HepG2 (cell line): Measurements from ENCODE around the gene SLC35B2. TPM values are rescaled to one million over a fixed set of nuclear protein-coding genes. Genes with fewer than 3 reads are reported as not detected.

Source experiments
- AHR ChIP-seq: IDR thresholded peaks from 2 replicates; pipeline ENCODE4 v1.6.1; 2018; ENCODE audit warnings: missing genetic modification reagents, missing compliant biosample characterization
- DNMT3B ChIP-seq: conservative IDR thresholded peaks from 2 replicates; pipeline ENCODE4 v1.6.1; 2016; ENCODE audit warnings: missing biosample characterization, control low read depth
- EED ChIP-seq: sonication (generic); formaldehyde crosslinking; IDR thresholded peaks from 2 replicates; pipeline ENCODE4 v1.5.0; 2020; ENCODE audit warnings: mild to moderate bottlenecking, missing genetic modification reagents
- GLI4 ChIP-seq: sonication (generic); formaldehyde crosslinking; IDR thresholded peaks from 2 replicates; pipeline ENCODE4 v1.5.1; 2020; ENCODE audit warnings: missing genetic modification reagents, mild to moderate bottlenecking, moderate library complexity, borderline replicate concordance
- HOXA3 ChIP-seq: sonication (generic); formaldehyde crosslinking; IDR thresholded peaks from 2 replicates; pipeline ENCODE4 v1.5.0; 2020; ENCODE audit warnings: missing genetic modification reagents
- JUNB ChIP-seq: sonication (generic); formaldehyde crosslinking; IDR thresholded peaks from 2 replicates; pipeline ENCODE4 v1.8.0; 2022; ENCODE audit warnings: missing genetic modification reagents, mild to moderate bottlenecking, borderline replicate concordance
- MAFF ChIP-seq: IDR thresholded peaks from 2 replicates; pipeline ENCODE4 v1.6.1; 2011; ENCODE audit warnings: low read depth, low read length, improper control_type of control experiment
- NFATC3 ChIP-seq: sonication (generic); formaldehyde crosslinking; IDR thresholded peaks from 2 replicates; pipeline ENCODE4 v1.5.1; 2020; ENCODE audit warnings: mild to moderate bottlenecking, missing genetic modification reagents
- NFE2L2 ChIP-seq: fragments of 150-350 bp; IDR thresholded peaks from 2 replicates; pipeline ENCODE4 v1.6.1; 2014; ENCODE audit warnings: low read length
- SRSF4 ChIP-seq: fragments of 200-400 bp; formaldehyde crosslinking; IDR thresholded peaks from one replicate; pipeline ENCODE4 v1.6.1; 2018; ENCODE audit warnings: mild to moderate bottlenecking, low read depth, low read length, moderate library complexity; ENCODE audit not compliant: poor library complexity, severe bottlenecking
- TEAD2 ChIP-seq: sonication (generic); formaldehyde crosslinking; IDR thresholded peaks from 2 replicates; pipeline ENCODE4 v1.9.0; 2021; ENCODE audit warnings: missing genetic modification reagents
- ZKSCAN5 ChIP-seq: sonication (generic); formaldehyde crosslinking; IDR thresholded peaks from 2 replicates; pipeline ENCODE4 v1.5.1; 2020; ENCODE audit warnings: mild to moderate bottlenecking, missing genetic modification reagents
- ZNF337 ChIP-seq: sonication (generic); formaldehyde crosslinking; IDR thresholded peaks from 2 replicates; pipeline ENCODE4 v1.5.1; 2020; ENCODE audit warnings: missing genetic modification reagents, low read depth, mild to moderate bottlenecking, borderline replicate concordance
- ZNF33B ChIP-seq: sonication (generic); formaldehyde crosslinking; IDR thresholded peaks from 2 replicates; pipeline ENCODE4 v1.5.1; 2020; ENCODE audit warnings: mild to moderate bottlenecking, missing genetic modification reagents
- ZNF501 ChIP-seq: sonication (generic); formaldehyde crosslinking; IDR thresholded peaks from 2 replicates; pipeline ENCODE4 v1.5.1; 2020; ENCODE audit warnings: mild to moderate bottlenecking, moderate library complexity, missing genetic modification reagents
- ZNF605 ChIP-seq: sonication (generic); formaldehyde crosslinking; IDR thresholded peaks from 2 replicates; pipeline ENCODE4 v1.8.0; 2022; ENCODE audit warnings: mild to moderate bottlenecking, missing genetic modification reagents
- ZNF703 ChIP-seq: sonication (generic); formaldehyde crosslinking; IDR thresholded peaks from 2 replicates; pipeline ENCODE4 v1.5.1; 2020; ENCODE audit warnings: missing genetic modification reagents, mild to moderate bottlenecking, moderate library complexity, borderline replicate concordance
- ZNF709 ChIP-seq: sonication (generic); formaldehyde crosslinking; IDR thresholded peaks from 2 replicates; pipeline ENCODE4 v1.5.0; 2020; ENCODE audit warnings: mild to moderate bottlenecking, missing genetic modification reagents
- ZNF781 ChIP-seq: sonication (generic); formaldehyde crosslinking; IDR thresholded peaks from 2 replicates; pipeline ENCODE4 v1.5.1; 2020; ENCODE audit warnings: borderline replicate concordance, mild to moderate bottlenecking, missing genetic modification reagents; ENCODE audit errors: not compliant biosample characterization
- polyA plus RNA-seq, 8 experiments: library from polyadenylated mRNA; depleted of rRNA in 3 of 8; stranded (reverse) in 7 of 8; unstranded in 1 of 8; fragments of >200 nt; fragmentation: Illumina TruSeq in 4 of 8; extraction: Trizol in 4 of 8; gene quantifications; 2 replicates each; pipeline versions ENCODE4 v1.2.1 to v1.2.3, GENCODE V29; 2011 to 2016; ENCODE audit warnings: low read depth in 4 of 8, missing spikeins in 1 of 8, mixed read lengths in 1 of 8; ENCODE audit not compliant: insufficient read depth in 1 of 8
- total RNA-seq, 5 experiments: library from RNA; depleted of rRNA; stranded (reverse); fragments of >200 nt; fragmentation: Illumina TruSeq; extraction: Trizol; gene quantifications; 2 replicates each; pipeline ENCODE4 v1.2.3, GENCODE V29; 2016; ENCODE audit warnings: low read depth in 1 of 5
- TF ChIP-seq, protein P1 (sequence below): IDR thresholded peaks from 2 replicates; pipeline ENCODE4 v1.6.1; 2016; ENCODE audit warnings: mild to moderate bottlenecking, missing biosample characterization, missing genetic modification reagents
- TF ChIP-seq, protein P2 (sequence below): sonication (generic); formaldehyde crosslinking; IDR thresholded peaks from 2 replicates; pipeline ENCODE4 v1.4.0; 2020; ENCODE audit warnings: missing genetic modification reagents
- TF ChIP-seq, protein P3 (sequence below): IDR thresholded peaks from 2 replicates; pipeline ENCODE4 v1.6.1; 2016; ENCODE audit warnings: low read depth, control low read depth
- TF ChIP-seq, protein P4 (sequence below): fragments of 450-650 bp; IDR thresholded peaks from 2 replicates; pipeline ENCODE4 v1.6.1; 2017
- TF ChIP-seq, protein P5 (sequence below): sonication (generic); formaldehyde crosslinking; IDR thresholded peaks from 2 replicates; pipeline ENCODE4 v1.4.0; 2020; ENCODE audit warnings: mild to moderate bottlenecking, missing genetic modification reagents

SLC35B2 gene
- total and polyA plus RNA-seq, 2 of the 13 experiments (the other 11 are each of a cell fraction or from before 2014, with no cell fraction given): 61.1 to 148 TPM

DNA sequence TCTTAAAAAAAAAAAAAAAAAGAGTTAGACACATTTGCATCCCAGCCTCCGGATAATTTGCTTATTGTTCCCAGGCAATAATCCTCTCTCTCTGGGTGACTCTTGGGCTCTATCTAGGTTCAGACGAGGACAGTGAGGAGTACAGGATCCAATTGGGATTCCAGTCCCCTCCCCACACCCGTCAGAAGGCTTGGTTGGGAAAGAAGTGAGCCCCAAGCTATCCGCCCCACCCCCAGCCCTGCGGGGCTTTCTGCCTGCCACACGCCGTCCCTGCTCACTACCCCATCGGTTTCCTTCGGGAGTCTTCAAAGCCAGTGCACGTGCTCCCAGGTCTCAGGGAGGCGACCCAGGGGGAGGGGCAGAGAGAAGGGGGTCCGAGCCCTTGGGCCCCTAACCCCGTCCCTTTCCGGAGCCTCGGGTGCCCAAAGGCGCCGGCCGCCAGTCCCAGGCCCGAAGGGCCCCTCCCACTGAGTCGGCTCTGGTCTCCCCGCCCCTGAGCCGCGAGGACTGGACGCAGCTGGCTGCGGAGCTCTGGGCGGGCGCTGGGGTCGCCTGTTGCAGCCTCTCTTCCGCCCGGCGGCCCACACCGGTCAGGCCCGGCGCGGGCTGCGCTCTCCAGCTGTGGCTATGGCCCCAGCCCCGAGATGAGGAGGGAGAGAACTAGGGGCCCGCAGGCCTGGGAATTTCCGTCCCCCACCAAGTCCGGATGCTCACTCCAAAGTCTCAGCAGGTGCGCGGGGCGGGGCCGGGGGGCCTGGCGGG, 38.1 kb downstream of the SLC35B2 start (continued):
- TF ChIP-seq ZNF337 (CRISPR knock-in tag) (peak; percentile 75; the same call in 1 of the 2 replicates), JUNB (no peak), MAFF (no peak), SRSF4 (no peak), NFE2L2 (no peak), ZNF33B (CRISPR knock-in tag) (peak; percentile 78; the same call in 1 of the 2 replicates), DNMT3B (CRISPR knock-in tag) (no peak), NFATC3 (peak; percentile 96), AHR (CRISPR knock-in tag) (no peak), ZNF781 (CRISPR knock-in tag) (no peak), ZKSCAN5 (CRISPR knock-in tag) (no peak), EED (no peak; the same call in 1 of the 2 replicates), ZNF703 (CRISPR knock-in tag) (peak; percentile 41; the same call in 1 of the 2 replicates), TEAD2 (CRISPR knock-in tag) (peak; percentile 81; the same call in 1 of the 2 replicates), GLI4 (peak; percentile 91), ZNF501 (peak; percentile 64), ZNF709 (CRISPR knock-in tag) (0 out of 2 replicates have a peak, but pooled peaks have one; percentile 36), ZNF605 (CRISPR knock-in tag) (peak; percentile 70; the same call in 1 of the 2 replicates), HOXA3 (CRISPR knock-in tag) (peak; percentile 75)
- TF ChIP-seq, protein P1, sequence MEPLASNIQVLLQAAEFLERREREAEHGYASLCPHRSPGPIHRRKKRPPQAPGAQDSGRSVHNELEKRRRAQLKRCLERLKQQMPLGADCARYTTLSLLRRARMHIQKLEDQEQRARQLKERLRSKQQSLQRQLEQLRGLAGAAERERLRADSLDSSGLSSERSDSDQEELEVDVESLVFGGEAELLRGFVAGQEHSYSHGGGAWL (CRISPR knock-in tag): peak; percentile 56; the same call in 1 of the 2 replicates
- TF ChIP-seq, protein P2, sequence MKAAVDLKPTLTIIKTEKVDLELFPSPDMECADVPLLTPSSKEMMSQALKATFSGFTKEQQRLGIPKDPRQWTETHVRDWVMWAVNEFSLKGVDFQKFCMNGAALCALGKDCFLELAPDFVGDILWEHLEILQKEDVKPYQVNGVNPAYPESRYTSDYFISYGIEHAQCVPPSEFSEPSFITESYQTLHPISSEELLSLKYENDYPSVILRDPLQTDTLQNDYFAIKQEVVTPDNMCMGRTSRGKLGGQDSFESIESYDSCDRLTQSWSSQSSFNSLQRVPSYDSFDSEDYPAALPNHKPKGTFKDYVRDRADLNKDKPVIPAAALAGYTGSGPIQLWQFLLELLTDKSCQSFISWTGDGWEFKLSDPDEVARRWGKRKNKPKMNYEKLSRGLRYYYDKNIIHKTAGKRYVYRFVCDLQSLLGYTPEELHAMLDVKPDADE: no peak
- TF ChIP-seq, protein P3, sequence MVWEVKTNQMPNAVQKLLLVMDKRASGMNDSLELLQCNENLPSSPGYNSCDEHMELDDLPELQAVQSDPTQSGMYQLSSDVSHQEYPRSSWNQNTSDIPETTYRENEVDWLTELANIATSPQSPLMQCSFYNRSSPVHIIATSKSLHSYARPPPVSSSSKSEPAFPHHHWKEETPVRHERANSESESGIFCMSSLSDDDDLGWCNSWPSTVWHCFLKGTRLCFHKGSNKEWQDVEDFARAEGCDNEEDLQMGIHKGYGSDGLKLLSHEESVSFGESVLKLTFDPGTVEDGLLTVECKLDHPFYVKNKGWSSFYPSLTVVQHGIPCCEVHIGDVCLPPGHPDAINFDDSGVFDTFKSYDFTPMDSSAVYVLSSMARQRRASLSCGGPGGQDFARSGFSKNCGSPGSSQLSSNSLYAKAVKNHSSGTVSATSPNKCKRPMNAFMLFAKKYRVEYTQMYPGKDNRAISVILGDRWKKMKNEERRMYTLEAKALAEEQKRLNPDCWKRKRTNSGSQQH: no peak; the same call in none of the 2 replicates
- TF ChIP-seq, protein P4, sequence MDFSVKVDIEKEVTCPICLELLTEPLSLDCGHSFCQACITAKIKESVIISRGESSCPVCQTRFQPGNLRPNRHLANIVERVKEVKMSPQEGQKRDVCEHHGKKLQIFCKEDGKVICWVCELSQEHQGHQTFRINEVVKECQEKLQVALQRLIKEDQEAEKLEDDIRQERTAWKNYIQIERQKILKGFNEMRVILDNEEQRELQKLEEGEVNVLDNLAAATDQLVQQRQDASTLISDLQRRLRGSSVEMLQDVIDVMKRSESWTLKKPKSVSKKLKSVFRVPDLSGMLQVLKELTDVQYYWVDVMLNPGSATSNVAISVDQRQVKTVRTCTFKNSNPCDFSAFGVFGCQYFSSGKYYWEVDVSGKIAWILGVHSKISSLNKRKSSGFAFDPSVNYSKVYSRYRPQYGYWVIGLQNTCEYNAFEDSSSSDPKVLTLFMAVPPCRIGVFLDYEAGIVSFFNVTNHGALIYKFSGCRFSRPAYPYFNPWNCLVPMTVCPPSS: no peak
- TF ChIP-seq, protein P5, sequence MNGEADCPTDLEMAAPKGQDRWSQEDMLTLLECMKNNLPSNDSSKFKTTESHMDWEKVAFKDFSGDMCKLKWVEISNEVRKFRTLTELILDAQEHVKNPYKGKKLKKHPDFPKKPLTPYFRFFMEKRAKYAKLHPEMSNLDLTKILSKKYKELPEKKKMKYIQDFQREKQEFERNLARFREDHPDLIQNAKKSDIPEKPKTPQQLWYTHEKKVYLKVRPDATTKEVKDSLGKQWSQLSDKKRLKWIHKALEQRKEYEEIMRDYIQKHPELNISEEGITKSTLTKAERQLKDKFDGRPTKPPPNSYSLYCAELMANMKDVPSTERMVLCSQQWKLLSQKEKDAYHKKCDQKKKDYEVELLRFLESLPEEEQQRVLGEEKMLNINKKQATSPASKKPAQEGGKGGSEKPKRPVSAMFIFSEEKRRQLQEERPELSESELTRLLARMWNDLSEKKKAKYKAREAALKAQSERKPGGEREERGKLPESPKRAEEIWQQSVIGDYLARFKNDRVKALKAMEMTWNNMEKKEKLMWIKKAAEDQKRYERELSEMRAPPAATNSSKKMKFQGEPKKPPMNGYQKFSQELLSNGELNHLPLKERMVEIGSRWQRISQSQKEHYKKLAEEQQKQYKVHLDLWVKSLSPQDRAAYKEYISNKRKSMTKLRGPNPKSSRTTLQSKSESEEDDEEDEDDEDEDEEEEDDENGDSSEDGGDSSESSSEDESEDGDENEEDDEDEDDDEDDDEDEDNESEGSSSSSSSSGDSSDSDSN (CRISPR knock-in tag): peak; percentile 96
